CD4-positive, alpha-beta memory T cell (primary cell): Measurements from ENCODE around the gene GRK6. TPM values are rescaled to one million over a fixed set of nuclear protein-coding genes. Genes with fewer than 3 reads are reported as not detected.
A peak's percentile ranks its signal among the peaks of the same experiment; 100 is the strongest.
"Not testable (repeated sequence)": the region's sequence is repeated elsewhere in the genome, so short reads cannot be mapped to it uniquely, and the experiment has no call there.

ENCODE experiments used
- CTCF ChIA-PET: fragments of 350-600 bp; sonication (Branson Sonifier 250); formaldehyde crosslinking; loops from one replicate; lab custom pipeline; 2021; ENCODE audit warnings: inconsistent platforms; ENCODE audit not compliant: partially characterized antibody; lab: Charles Lee
- POLR2A ChIA-PET: fragments of 350-600 bp; sonication (Branson Sonifier 250); formaldehyde crosslinking; loops from one replicate; lab custom pipeline; 2021; ENCODE audit not compliant: partially characterized antibody; lab: Charles Lee
- DNase-seq, 5 donors: peaks; one replicate each; pipeline versions ENCODE4 v3.0.0 to v3.0.0-alpha.2; 2020 to 2022; ENCODE audit warnings: mixed read lengths in 1 of 5
- H3K27ac ChIP-seq: one replicate; pipeline ENCODE4 v1.7.0; 2013; ENCODE audit warnings: low read depth, low read length
- H3K27me3 ChIP-seq: 2 replicates; pipeline ENCODE4 v1.7.0; 2013; ENCODE audit warnings: mild to moderate bottlenecking, low read length, moderate library complexity; ENCODE audit not compliant: insufficient read depth
- H3K36me3 ChIP-seq: 2 replicates; pipeline ENCODE4 v1.7.0; 2013; ENCODE audit warnings: mild to moderate bottlenecking, low read length, moderate library complexity; ENCODE audit not compliant: insufficient read depth
- H3K4me1 ChIP-seq: 2 replicates; pipeline ENCODE4 v1.7.0; 2013; ENCODE audit warnings: mild to moderate bottlenecking, low read length, moderate library complexity; ENCODE audit not compliant: insufficient read depth
- H3K4me3 ChIP-seq, 2 donors: one replicate each; pipeline ENCODE4 v1.7.0; 2013; ENCODE audit warnings: low read length in 2 of 2, mild to moderate bottlenecking in 1 of 2
- H3K9me3 ChIP-seq, 2 donors: one replicate each; pipeline ENCODE4 v1.7.0; 2013; ENCODE audit warnings: low read length in 2 of 2, control low read depth in 1 of 2; ENCODE audit not compliant: control insufficient read depth in 1 of 2
- H3K27ac Mint-ChIP-seq, 7 donors: one replicate each; pipeline ENCODE4 v1.8.0; 2020 to 2021; ENCODE audit warnings: mixed read lengths in 7 of 7, mild to moderate bottlenecking in 6 of 7, inconsistent platforms in 3 of 7, moderate library complexity in 3 of 7
- H3K27me3 Mint-ChIP-seq, 2 donors: one replicate each; pipeline ENCODE4 v1.8.0; 2020 to 2021; ENCODE audit warnings: mixed read lengths in 2 of 2
- H3K36me3 Mint-ChIP-seq, 2 donors: one replicate each; pipeline ENCODE4 v1.8.0; 2020 to 2021; ENCODE audit warnings: mixed read lengths in 2 of 2, inconsistent platforms in 1 of 2, mild to moderate bottlenecking in 1 of 2
- H3K4me1 Mint-ChIP-seq, 4 donors: one replicate each; pipeline ENCODE4 v1.8.0; 2020 to 2021; ENCODE audit warnings: mixed read lengths in 4 of 4, mild to moderate bottlenecking in 1 of 4
- H3K4me3 Mint-ChIP-seq, 8 donors: one replicate each; pipeline ENCODE4 v1.8.0; 2020 to 2021; ENCODE audit warnings: mixed read lengths in 8 of 8, mild to moderate bottlenecking in 7 of 8, moderate library complexity in 6 of 8, inconsistent platforms in 3 of 8
- H3K9me3 Mint-ChIP-seq, 8 donors: one replicate each; pipeline ENCODE4 v1.8.0; 2020 to 2021; ENCODE audit warnings: mixed read lengths in 8 of 8, mild to moderate bottlenecking in 5 of 8, inconsistent platforms in 3 of 8, moderate library complexity in 1 of 8
- intact Hi-C: fragments of 100-400 bp; cut with micrococcal nuclease; formaldehyde crosslinking; loops from one replicate; pipeline ENCODE4 v1.15.1; 2023
- polyA plus RNA-seq, 2 donors: library from polyadenylated mRNA; unstranded; fragments of 300-500 nt; fragmentation: Illumina TruSeq; gene quantifications; one replicate each; pipeline ENCODE4 v1.2.3, GENCODE V29; 2021
- total RNA-seq, 2 experiments: library from RNA; stranded (reverse); gene quantifications; one replicate each; pipeline ENCODE4 v1.2.3, GENCODE V29; 2021

Gene GRK6
- total and polyA plus RNA-seq, 4 experiments from 2014 or later, result 72.4 to 203 (median 190) TPM

- H3K9me3 Mint-ChIP-seq, result peaks cover 0 to 2% (median 0%) of the 10 kb centered on the region in 8 donors
- POLR2A ChIA-PET, result no interaction called here
- Histone ChIP-seq H3K4me1 (no peaks in the 10 kb centered on the region), H3K4me3 (no peak overlapping the region), H3K9me3 (no peaks in the 10 kb centered on the region), H3K27ac (no peak overlapping the region), H3K27me3 (no peaks in the 10 kb centered on the region), H3K36me3 (no peaks in the 10 kb centered on the region)
- peak overlapping the region in 1 of 7 donors; percentile 81 for H3K27ac Mint-ChIP-seq
- peaks cover 0 to 1% of the 10 kb centered on the region in 2 donors for H3K36me3 Mint-ChIP-seq
- DNase-seq, result no peak
- peaks cover 0 to 8% (median 3%) of the 10 kb centered on the region in 4 donors for H3K4me1 Mint-ChIP-seq
- no peak overlapping the region for H3K4me3 Mint-ChIP-seq
- intact Hi-C loops, result no loop called here
- H3K27me3 Mint-ChIP-seq, result no peaks in the 10 kb centered on the region
- CTCF ChIA-PET, result no interaction called here
Measured at GRCh38 chr5:177483994-177484901, 57.8 kb downstream of the GRK6 start.

- H3K27me3 ChIP-seq, result no peaks in the 10 kb centered on the region
- ChIA-PET POLR2A (no interaction called here), CTCF (interaction anchor here (0.9 kb wide), 1 partner anchor 94 kb away, joined by 3 read pairs; no protein-coding TSS in a partner anchor)
- Mint-ChIP-seq H3K4me1 (peaks cover 0 to 5% (median 2%) of the 10 kb centered on the region in 4 donors), H3K27me3 (no peaks in the 10 kb centered on the region), H3K9me3 (peaks cover 0 to 2% (median 0%) of the 10 kb centered on the region in 8 donors), H3K36me3 (peaks cover 0 to 3% of the 10 kb centered on the region in 2 donors), H3K27ac (peak overlapping the region in 1 of 7 donors; percentile 81), H3K4me3 (no peak overlapping the region)
- H3K4me3 ChIP-seq, result no peak overlapping the region
- H3K36me3 ChIP-seq, result no peaks in the 10 kb centered on the region
- H3K9me3 ChIP-seq, result no peaks in the 10 kb centered on the region
- intact Hi-C loops, result no loop called here
- no peak overlapping the region for H3K27ac ChIP-seq
- no peak for DNase-seq
- no peaks in the 10 kb centered on the region for H3K4me1 ChIP-seq
Measured at GRCh38 chr5:177484902-177485549, 58.5 kb downstream of the GRK6 start.

GRCh38 chr5:177485753-177486152, 59.3 kb downstream of the GRK6 start:
- H3K4me3 ChIP-seq, H3K4me1 Mint-ChIP-seq, H3K27ac Mint-ChIP-seq, H3K36me3 ChIP-seq, H3K9me3 ChIP-seq, H3K9me3 Mint-ChIP-seq, H3K36me3 Mint-ChIP-seq, H3K27me3 ChIP-seq, POLR2A ChIA-PET, intact Hi-C loops, H3K27me3 Mint-ChIP-seq, H3K4me1 ChIP-seq, H3K27ac ChIP-seq, DNase-seq, H3K4me3 Mint-ChIP-seq: not testable (repeated sequence)
- CTCF ChIA-PET, result interaction anchor here (0.9 kb wide), 1 partner anchor 95 kb away, joined by 3 read pairs; no protein-coding TSS in a partner anchor

GRCh38 chr5:177486256-177486655, 59.8 kb downstream of the GRK6 start:
- Mint-ChIP-seq H3K27me3 (no peaks in the 10 kb centered on the region), H3K4me1 (peaks cover 0 to 5% (median 2%) of the 10 kb centered on the region in 4 donors), H3K9me3 (peaks cover 0 to 2% (median 0%) of the 10 kb centered on the region in 8 donors), H3K27ac (no peak overlapping the region), H3K4me3 (no peak overlapping the region), H3K36me3 (peaks cover 0 to 5% of the 10 kb centered on the region in 2 donors)
- no peak overlapping the region for H3K4me3 ChIP-seq
- no peak for DNase-seq
- no peaks in the 10 kb centered on the region for H3K4me1 ChIP-seq
- ChIA-PET CTCF (no interaction called here), POLR2A (no interaction called here)
- no peaks in the 10 kb centered on the region for H3K9me3 ChIP-seq
- H3K27ac ChIP-seq, result no peak overlapping the region
- no peaks in the 10 kb centered on the region for H3K27me3 ChIP-seq
- no peaks in the 10 kb centered on the region for H3K36me3 ChIP-seq
- intact Hi-C loops, result no loop called here

GRCh38 chr5:177487144-177487543, 60.7 kb downstream of the GRK6 start:
- H3K4me3 ChIP-seq, result no peak overlapping the region
- H3K27me3 Mint-ChIP-seq, result no peaks in the 10 kb centered on the region
- no peaks in the 10 kb centered on the region for H3K36me3 ChIP-seq
- no peaks in the 10 kb centered on the region for H3K4me1 ChIP-seq
- peaks cover 0 to 5% (median 2%) of the 10 kb centered on the region in 4 donors for H3K4me1 Mint-ChIP-seq
- CTCF ChIA-PET, result no interaction called here
- peaks cover 0 to 2% (median 0%) of the 10 kb centered on the region in 8 donors for H3K9me3 Mint-ChIP-seq
- POLR2A ChIA-PET, result no interaction called here
- no peaks in the 10 kb centered on the region for H3K27me3 ChIP-seq
- H3K4me3 Mint-ChIP-seq, result no peak overlapping the region
- no peak overlapping the region for H3K27ac Mint-ChIP-seq
- no peak for DNase-seq
- H3K36me3 Mint-ChIP-seq, result peaks cover 0 to 5% of the 10 kb centered on the region in 2 donors
- intact Hi-C loops, result no loop called here
- H3K9me3 ChIP-seq, result no peaks in the 10 kb centered on the region
- no peak overlapping the region for H3K27ac ChIP-seq

GRCh38 chr5:177487975-177488374, 61.5 kb downstream of the GRK6 start:
- intact Hi-C loops, result no loop called here
- H3K36me3 ChIP-seq, result no peaks in the 10 kb centered on the region

GRCh38 chr5:177489119-177489716, 62.7 kb downstream of the GRK6 start:
- CTCF ChIA-PET, result interaction anchor here (0.9 kb wide), 2 partner anchors 87 to 98 kb away, joined by 3 read pairs; no protein-coding TSS in a partner anchor
- Mint-ChIP-seq H3K4me1 (peaks cover 0 to 5% (median 3%) of the 10 kb centered on the region in 4 donors), H3K27ac (no peak overlapping the region), H3K36me3 (peaks cover 0 to 5% of the 10 kb centered on the region in 2 donors), H3K9me3 (peaks cover 0 to 2% (median 0%) of the 10 kb centered on the region in 8 donors), H3K27me3 (no peaks in the 10 kb centered on the region), H3K4me3 (no peak overlapping the region)
- no peak overlapping the region for H3K27ac ChIP-seq
- no peaks in the 10 kb centered on the region for H3K36me3 ChIP-seq
- H3K9me3 ChIP-seq, result no peaks in the 10 kb centered on the region
- DNase-seq, result no peak
- peaks cover 3% of the 10 kb centered on the region for H3K4me1 ChIP-seq
- H3K4me3 ChIP-seq, result no peak overlapping the region
- H3K27me3 ChIP-seq, result no peaks in the 10 kb centered on the region
- POLR2A ChIA-PET, result no interaction called here
- intact Hi-C loops, result no loop called here

More at GRCh38 chr5:177487975-177488374, 61.5 kb downstream of the GRK6 start:
- Mint-ChIP-seq H3K27me3 (no peaks in the 10 kb centered on the region), H3K9me3 (peaks cover 0 to 2% (median 0%) of the 10 kb centered on the region in 8 donors), H3K27ac (no peak overlapping the region), H3K36me3 (peaks cover 0 to 5% of the 10 kb centered on the region in 2 donors), H3K4me1 (peaks cover 0 to 5% (median 3%) of the 10 kb centered on the region in 4 donors), H3K4me3 (no peak overlapping the region)
- H3K27me3 ChIP-seq, result no peaks in the 10 kb centered on the region
- no peak overlapping the region for H3K27ac ChIP-seq
- CTCF ChIA-PET, result interaction anchor here (0.9 kb wide), 1 partner anchor 85 kb away, joined by 3 read pairs; no protein-coding TSS in a partner anchor
- H3K4me1 ChIP-seq, result no peaks in the 10 kb centered on the region
- H3K9me3 ChIP-seq, result no peaks in the 10 kb centered on the region
- DNase-seq, result no peak
- POLR2A ChIA-PET, result no interaction called here
- H3K4me3 ChIP-seq, result no peak overlapping the region
